NCI-H1092 treated with DMSO at 0.1 percent for 48 hours (cell line): Measurements from ENCODE around the gene UAP1.
"Not testable (repeated sequence)": the region's sequence is repeated elsewhere in the genome, so short reads cannot be mapped to it uniquely, and the experiment has no call there.

ENCODE experiments used
- DNase-seq: peaks from one replicate; lab custom pipeline; 2025; lab: John Stamatoyannopoulos, UW

UAP1 gene

DNA sequence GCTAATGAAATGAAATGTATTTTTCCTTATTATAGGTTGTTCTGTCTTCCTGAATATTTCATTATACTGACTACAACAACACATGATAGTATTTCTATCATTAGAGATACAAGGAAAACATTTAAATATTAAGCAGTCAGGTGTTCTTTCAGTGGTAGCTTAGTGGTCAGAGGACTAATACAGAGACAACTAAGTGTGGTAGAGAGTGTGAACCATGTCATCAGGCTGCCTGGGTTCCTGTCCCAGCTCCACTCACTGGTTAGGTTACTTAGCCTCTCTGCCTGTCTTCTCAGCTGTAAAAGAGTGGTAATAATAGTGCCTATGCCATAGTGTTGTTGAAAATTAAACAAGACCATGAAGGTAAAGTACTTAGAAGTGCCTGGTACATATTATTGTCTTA lies 3.9 kb downstream of the UAP1 start:
- DNase-seq = no peak

DNA sequence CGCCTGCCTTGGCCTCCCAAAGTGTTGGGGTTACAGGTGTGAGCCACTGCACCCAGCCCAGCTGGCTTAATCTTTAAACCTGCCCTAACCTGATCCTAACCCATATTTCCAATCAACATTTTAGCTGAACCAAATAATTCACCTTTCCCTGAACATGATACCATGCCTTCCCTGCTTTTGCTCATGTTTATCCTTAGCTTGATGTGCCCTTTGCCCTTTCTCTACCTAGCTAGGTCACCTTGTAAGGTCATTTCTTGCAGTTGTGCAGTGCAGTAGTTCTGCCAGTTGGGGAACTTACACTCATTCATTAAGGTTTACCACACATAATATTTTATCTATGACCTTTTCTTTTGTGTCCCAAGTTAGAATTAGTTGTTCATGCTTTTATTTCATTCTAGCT lies 5.3 kb downstream of the UAP1 start:
- no peak for DNase-seq

DNA sequence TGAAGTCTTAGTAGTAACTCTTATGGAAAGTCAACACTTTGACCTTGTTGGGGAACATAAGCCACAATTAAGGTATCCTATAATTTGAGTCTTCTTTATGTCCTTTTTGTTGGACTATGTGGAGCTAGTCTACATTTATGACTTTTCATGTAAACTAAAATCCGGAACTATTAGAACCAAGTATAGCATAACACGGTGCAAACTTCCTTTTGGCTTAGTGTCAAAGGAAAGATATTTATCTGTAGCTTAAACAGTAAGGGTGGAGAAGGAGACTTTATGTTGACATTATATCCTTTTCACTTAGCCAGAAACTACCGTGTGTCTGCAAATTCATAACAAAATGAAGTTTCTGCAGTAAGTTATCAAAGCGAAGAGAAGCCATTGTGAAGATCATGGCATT lies 7.3 kb downstream of the UAP1 start:
- no peak for DNase-seq

DNA sequence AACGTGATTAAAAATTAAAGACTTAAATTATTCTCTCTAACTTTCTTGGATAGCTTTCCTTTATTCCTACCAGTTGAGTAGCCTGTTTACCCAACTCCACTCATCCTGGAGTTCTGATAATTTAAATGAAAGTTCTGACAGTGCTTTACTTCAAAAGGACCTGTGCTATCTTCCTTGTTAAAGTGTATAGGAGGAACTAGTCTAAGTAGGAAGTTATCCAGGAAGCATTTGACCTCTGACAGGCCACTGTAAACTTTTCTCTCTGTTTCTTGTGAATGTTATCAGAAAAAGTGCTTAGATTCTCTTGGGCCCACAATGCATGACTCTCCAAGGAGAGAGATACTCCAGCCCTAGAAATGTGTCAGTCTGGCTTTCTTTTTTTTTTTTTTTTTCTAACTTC lies 9.2 kb downstream of the UAP1 start:
- DNase-seq = no peak

DNA sequence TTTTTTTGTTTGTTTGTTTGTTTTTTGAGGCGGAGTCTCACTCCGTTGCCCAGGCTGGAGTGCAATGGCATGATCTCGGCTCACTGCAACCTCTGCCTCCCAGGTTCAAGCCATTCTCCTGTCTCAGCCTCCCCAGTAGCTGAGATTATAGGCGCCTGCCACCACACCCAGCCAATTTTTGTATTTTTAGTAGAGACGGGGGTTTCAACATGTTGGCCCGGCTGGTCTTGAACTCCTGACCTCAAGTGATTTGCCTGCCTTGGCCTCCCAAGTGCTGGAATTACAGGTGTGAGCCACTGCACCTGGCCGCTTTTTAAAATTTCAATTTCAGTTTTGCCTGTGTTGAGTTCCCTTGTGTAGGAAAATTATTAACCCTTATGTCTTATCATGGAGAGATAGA lies 9.6 kb downstream of the UAP1 start:
- not testable (repeated sequence) for DNase-seq

DNA sequence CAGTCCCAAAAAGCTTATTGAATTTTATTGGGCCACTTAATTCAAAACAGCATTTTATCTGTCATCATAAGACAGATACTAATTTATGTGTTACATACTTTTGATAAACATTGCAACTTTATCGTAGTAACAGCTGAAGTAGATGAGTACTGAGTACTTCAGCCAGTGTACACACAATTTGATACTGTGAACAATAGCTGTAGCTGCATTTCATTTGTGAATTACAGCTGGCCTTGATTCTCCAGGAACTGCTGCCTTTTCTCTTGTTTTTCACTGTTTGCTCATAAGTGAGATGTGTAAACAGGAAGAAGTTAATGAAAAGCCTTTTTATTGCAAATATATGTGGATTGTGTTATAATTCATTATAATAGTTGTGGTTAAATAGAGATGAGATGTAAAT lies 10.2 kb downstream of the UAP1 start:
- peak; percentile 68 for DNase-seq

DNA sequence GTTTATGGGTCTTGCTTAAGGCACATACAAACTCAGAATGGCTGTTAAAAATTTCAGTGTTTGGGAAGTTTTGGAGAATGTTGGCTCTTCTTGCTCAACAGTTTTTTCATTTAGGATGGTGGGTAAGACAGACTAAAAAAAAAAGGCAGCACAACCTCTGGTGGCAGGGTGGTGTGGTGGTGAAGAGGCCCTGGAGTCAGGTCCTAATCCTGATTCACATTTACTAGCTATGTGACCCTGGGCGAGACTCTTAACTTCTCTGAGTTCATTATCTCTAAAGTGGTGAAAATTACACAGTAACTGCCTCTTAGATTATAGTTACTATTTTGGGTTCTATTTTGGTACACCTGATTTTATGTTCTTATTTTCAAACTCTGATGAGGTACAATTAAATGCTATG lies 11.6 kb downstream of the UAP1 start:
- DNase-seq = no peak

DNA sequence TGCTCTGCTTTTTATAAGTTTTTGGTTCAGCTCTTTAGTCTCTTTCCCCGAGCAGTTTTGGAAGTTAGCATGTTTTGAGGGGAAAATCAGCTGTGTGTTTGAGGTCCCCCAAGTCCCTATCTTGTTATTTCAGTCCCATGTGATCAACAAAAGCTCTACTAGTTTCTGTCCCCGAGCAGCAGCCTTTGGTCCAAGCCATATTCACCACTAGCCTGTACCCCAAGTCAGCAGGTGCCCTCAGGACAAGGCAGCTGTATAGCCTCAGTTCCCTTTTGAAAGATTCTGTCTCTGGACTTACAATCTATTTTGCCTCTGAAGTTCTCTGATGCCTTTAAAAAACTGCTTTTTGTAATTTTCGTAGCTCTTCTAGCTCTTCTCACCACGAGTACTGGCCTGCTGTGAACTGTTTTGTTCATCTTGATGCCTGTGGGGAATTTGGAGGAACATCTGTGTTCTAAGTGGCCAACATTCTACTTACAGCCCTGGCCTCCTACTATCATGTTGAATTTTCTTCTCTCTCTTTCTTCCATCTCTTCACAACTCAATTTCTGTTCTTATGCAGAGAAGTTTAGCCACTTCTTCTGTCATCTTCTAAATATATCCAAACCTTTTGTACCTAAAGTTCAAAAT lies 16.7 kb downstream of the UAP1 start:
- DNase-seq = no peak

DNA sequence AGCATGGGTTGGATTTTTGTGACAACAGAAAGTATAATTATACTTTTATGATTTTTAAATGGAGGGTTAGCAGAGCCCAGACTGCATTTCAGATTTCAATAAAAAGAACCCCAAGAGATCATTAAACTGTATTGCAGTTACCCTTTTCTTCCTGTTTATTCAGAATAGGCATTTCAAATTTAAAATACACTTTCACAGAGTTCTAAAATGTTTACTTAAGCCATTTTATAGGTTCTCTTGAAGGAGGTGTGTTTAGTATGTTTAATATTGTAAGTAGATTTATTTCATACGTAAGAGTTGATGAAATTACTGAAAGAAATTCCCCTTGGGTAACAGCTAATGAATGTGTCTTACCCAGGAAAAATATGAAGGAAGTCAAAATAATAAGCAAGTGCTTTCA lies 17.4 kb downstream of the UAP1 start:
- no peak for DNase-seq

DNA sequence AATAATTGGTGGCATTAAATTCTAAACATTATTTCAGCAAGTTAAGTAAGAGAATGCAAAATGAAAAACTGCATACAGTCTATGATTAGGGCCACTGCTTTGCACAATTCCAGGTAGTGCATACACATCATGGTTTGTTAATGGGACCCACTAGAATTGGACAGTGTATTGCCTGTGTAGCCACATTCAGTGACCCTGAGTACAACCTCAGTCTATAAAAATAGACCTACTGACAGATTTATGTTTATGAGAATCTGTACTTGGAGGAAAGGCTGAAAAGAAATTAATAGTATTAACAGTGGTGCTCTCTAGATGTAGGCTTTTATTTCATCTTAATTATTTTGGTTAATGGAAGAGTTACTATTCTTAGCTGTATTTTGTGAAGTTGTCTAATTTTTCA lies 18.8 kb downstream of the UAP1 start:
- DNase-seq = no peak

DNA sequence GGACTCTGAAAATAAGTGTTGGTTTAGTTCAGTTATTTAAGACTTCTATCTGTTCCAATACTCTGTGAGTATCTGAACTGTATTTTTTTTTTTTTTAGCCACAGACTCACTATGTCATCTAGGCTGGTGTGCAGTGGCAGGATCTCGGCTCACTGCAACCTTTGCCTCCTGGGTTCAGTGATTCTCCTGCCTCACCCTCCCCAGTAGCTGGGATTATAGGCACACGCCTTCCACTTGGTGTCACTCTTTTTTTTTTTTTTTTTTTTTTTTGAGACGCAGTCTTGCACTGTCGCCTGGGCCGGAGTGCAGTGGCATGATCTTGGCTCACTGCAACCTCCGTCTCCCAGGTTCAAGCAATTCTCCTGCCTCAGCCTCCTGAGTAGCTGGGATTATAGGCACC lies 21.4 kb downstream of the UAP1 start:
- DNase-seq = not testable (repeated sequence)

DNA sequence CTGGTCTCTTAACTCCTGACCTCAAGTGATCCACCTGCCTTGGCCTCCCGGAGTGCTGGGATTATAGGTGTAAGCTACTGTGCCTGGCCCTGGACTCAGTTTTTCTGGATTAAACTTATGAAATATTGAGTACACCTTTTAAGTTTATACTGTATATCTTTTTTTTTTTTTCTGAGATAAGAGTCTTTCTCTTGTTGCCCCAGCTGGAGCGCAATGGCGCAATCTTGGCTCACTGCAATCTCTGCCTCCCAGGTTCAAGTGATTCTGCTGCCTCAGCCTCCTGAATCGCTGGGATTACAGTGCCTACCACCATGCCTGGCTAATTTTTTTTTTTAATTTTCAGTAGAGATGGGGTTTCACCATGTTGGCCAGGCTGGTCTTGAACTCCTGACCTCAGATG lies 23.6 kb downstream of the UAP1 start:
- not testable (repeated sequence) for DNase-seq

DNA sequence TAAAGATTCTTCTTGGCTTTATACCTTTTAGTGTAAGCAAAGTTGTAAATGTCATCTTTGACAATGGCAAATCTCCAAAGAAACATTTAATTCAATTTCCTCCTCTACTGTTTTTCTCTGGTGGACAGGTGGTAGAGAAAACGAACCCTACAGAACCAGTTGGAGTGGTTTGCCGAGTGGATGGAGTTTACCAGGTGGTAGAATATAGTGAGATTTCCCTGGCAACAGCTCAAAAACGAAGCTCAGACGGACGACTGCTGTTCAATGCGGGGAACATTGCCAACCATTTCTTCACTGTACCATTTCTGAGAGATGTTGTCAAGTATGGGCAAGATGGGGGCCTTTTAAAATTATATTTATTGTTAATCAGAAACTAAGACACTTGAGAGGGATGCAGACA lies 25.8 kb downstream of the UAP1 start:
- DNase-seq = peak; percentile 60

DNA sequence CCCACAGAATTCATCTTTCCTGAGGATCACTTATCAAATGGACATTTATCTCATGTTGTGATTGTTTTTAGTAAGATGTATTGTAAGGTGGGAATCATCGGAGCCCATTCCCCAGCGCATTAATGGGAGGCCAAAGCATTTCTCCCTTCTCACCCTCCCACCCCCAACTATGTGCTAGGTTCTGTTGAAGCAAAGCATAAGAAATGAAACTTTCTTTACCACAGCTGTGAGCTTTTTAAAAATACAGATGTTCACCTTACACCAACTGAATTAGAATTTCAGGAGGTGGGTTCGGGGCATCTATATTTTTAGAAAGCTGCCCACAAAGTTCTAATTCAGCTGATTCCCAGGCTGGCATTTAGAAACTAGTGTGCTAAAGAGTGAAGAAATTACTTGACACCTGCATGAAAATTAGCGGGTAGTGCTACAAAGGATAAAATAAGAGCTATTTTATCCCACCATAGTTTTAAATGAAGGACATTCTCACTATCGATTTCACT lies 26.3 kb downstream of the UAP1 start:
- DNase-seq = no peak

DNA sequence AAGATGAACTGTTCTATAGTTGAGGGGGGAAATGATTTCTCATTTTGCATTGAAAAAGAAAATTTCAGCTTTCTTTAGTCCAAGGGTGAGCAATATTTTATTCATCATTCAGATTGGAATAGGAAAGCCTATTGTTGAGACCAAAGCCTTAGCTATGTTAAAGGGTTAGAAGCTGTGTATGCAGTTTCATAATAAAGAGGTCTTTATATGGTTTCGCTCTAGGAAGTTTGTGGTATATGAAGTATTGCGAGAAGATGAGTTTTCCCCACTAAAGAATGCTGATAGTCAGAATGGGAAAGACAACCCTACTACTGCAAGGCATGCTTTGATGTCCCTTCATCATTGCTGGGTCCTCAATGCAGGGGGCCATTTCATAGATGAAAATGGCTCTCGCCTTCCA lies 28.6 kb downstream of the UAP1 start:
- no peak for DNase-seq

DNA sequence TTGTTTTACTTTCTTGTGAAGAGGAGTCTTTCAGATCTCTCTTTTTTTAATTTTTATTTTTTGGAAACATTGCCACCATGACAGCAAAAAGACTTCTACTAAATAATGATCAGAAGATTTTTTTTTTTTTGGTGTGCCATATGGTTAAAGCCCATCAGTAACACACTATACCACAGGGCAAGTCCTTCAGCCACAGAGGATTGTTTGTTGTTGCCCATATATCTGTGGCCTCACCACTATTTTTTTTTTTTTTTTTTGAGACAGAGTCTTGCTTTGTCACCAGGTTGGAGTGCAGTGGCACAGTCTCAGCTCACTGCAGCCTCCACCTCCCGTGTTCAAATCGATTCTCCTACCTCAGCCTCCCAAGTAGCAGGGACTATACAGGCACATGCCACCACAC lies 29.2 kb downstream of the UAP1 start:
- DNase-seq = no peak

DNA sequence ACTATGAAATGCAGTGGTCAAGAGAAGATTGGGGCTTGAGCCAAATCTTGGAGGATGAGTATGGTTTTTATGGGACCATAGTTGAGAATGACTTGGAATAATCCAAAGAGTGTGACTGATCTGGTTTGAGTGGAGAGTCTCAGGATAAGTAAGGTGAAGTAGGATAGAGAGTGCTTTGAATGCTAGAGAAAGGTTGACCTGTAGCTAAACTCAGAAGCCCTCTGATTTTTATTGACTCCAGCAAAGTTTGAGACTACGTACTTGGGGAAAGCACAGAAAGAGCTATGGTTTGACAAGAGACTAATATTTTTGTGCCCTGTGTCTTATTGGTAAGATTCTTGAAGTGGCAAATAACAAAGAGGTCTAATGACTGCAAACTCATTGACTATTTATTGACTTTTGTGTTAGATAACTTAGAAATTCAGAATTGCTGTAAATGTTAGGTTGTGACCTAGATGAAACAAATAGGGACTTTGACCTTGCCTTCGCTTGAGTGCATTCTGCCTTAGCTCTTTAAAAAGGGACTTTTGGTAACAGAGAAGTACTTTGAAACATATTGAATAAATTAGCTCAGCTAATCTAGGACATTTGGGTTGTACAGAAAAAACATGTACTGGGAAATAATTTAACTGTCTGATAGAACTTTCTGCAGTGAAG lies 35.1 kb downstream of the UAP1 start:
- no peak for DNase-seq

DNA sequence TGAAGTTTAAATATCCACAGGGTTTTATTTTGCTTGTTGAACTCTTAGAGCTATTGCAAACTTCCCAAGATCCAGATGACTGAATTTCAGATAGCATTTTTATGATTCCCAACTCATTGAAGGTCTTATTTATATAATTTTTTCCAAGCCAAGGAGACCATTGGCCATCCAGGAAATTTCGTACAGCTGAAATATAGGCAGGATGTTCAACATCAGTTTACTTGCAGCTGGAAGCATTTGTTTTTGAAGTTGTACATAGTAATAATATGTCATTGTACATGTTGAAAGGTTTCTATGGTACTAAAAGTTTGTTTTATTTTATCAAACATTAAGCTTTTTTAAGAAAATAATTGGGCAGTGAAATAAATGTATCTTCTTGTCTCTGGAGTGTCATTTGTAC lies 37.9 kb downstream of the UAP1 start:
- no peak for DNase-seq

DNA sequence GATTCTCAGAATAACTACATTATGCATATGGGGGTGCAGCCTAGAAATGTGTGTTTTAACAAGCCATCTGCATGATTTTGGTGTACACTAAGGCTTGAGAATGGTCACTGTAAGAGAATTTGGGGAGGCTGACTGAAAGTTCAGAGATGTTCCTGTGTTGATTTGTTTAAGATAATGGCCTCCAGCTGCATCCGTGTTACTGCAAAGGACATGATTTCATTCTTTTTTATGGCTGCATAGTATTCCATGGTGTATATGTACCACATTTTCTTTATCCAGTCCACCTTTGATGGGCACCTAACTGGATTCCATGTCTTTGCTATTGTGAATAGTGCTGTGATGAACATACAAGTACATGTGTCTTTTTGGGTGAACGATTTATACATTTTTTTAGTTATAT lies 41.6 kb downstream of the UAP1 start:
- not testable (repeated sequence) for DNase-seq

DNA sequence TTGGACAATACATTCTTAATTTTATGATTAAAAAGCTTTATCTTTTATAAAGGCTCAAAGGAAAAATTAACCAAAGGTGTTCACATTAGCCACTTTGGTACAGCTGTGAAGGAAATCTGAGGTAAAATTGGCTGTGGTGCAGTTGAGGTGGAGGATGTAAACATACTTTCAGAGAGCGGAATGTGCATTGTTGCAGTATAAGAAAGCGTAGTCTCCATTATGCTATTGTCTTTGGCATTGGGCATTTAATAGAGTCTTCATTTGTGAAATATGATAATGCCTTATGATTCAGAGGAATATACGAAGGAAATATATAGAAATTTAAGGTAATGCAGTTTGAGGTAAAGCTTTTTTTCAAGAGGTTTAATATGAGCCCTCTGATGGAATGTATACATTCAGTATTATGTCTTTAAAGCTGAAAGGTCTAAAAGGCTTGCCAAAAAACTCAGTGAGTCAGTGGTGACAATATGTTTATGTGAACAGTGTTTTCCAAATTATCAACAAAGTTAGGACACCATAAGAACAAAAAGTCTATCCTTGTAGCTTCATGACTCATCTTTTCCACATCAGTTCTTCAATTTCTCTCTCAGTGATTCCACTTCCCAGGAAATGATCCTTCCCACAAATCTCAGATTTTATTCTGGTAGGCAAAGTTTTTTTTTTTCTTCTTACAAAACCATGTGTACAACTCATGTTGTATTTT lies 43.9 kb downstream of the UAP1 start:
- DNase-seq = no peak

DNA sequence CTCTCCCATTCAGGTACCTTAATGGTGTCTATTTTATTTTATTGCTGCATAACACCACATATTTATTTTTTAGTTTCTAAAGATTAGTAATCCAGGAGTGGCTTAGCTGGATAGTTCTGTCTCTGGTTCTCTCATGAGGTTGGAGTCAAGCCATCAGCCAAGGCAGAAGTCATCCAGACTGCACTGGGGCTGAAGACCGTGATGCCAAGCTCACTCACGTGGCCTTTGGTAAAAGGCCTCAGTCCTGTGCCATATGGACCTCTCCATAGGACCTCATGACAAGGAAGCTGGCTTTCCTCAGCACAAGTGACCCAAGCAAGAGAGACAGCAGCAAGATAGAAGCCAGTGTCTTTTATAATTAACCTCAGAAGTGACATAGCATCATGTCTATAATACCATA lies 47.8 kb downstream of the UAP1 start:
- DNase-seq = no peak

DNA sequence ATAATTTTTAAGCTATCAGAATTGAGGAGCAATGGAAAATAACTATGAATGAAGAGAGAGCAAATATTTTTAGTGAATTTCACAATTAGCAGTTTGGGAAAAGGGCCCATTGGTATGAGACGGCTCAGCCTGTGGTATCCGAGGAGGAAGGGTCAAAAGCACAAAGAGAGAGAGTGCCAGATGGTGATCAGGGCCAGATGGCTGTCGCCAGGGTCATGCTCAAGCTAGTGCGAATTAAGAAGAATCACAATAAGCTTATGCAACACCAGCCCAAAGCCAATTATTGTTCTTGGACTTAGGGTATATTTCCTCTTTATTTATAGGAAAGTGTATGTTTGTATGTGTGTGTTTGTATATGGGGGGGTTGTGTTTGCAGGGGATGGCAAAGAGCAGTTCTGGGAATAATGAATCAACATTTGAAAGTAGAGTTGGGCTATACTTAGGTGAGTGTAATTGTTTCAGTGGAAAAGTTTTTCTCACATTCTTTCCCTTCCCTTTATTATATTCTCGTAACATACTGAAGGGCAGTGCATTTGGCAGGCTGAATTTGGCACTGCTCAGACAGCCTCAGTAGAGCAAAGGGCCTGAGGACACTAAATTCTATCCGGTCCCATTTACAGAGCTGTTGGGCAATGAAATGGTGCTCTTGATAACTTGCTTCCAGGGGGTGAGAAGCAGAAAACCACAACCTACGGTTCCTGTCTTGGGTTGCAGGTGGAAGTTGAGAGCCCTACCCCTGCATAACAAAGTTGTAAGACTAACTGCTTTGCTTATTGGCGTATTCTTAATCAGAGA lies 51.3 kb downstream of the UAP1 start:
- no peak for DNase-seq

DNA sequence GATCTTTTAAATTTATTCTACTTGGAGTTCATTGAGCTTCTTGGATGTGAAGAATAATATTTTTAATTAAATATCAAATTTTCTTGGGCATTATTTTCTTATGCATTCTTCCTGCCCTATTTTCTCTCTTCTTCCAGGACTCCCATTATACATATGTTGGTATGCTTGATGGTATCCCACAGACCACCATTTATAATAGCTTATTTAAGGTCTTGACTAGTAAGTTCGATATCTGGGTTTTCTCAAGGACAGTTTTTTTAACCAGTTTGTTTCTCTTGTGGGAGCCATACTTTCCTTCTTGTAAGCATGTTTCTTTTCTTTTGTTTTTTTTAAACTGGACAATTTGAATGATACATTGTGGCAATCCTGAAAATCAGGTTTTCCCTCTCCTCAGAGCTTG lies 55.3 kb downstream of the UAP1 start:
- no peak for DNase-seq
